ENCODE data around the gene DAP.

The DAP gene

GRCh38 chr5:10673407-10673806 is 87.6 kb downstream of the DAP start:
- Histone ChIP-seq H3K27me3 (no peaks in the 10 kb centered on the region), H3K36me3 (peaks cover 10% of the 10 kb centered on the region), H3K27ac (no peak overlapping the region), H3K4me1 (ENCODE audit: control insufficient read depth in 1 of 2, insufficient read depth in 1 of 2, low read depth in 1 of 2, low read length in 1 of 2) (peaks cover 8 to 12% of the 10 kb centered on the region in 2 experiments), H3K4me3 (ENCODE audit: low read depth in 1 of 2, low read length in 1 of 2) (no peak overlapping the region), H3K9me3 (no peaks in the 10 kb centered on the region)
- no peak for TF ChIP-seq CTCF (IDR thresholded peaks at IDR 0.05)

DNA sequence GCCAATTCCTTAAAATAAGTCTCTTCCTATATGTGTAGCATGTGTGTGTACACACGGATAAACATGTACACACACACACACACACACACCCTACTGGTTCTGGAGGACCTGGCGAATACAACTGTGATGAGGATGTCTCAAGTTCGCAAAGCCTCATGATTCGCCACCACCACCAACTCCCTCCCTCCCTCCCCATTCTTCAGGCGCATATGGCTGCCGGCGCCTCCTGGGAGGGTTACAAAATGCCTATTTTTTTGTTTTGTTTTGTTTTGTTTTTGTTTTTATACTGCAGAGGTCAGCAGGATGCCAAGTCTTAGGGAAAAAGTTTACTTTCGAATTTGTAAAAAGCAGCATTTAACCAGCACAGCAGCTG is 88.0 kb downstream of the DAP start:
- Histone ChIP-seq H3K4me3 (ENCODE audit: low read depth in 1 of 2, low read length in 1 of 2) (no peak overlapping the region), H3K27ac (no peak overlapping the region), H3K36me3 (peaks cover 6% of the 10 kb centered on the region), H3K27me3 (no peaks in the 10 kb centered on the region), H3K4me1 (ENCODE audit: control insufficient read depth in 1 of 2, insufficient read depth in 1 of 2, low read depth in 1 of 2, low read length in 1 of 2) (peaks cover 8 to 12% of the 10 kb centered on the region in 2 experiments), H3K9me3 (no peaks in the 10 kb centered on the region)
- no peak for TF ChIP-seq CTCF (IDR thresholded peaks at IDR 0.05)

DNA sequence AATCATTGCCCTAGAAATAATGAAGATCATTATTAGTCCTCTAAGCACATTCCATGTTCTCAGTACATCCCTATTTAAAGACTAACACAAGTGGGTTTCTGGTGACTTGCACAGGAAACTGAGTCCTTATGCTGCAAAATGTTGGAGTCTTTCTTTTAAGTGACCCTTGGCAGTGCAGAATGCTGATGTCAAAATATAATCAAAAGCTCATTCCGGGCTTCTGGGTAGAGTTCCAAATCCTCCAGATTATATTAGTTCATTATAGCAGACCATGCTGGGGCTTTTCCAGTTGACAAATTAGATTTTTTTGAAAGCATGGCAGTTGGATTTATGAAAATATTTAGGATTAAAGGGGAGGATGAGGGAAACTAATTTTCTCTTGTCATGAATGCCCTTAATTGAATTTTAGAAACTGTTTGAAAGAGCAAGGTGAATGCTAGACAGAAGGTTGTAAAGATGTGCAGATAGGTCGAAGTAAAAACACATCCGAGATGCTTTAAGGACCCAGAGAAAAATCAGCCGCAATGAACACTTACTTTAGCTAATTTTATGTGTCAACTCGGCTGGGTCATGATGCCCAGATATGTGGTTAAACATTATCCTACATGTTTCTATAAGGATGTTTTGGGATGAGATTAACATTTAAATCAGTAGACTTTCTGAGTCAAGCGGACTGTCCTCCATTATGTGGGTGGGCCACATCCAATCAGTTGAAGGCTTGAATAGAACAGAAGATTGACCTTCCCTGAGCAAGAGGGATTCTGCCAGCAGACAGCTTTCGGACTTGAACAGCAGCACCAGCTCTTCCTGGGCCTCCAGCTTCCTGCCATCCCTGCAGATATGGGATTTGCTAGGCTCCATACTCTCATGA is 88.7 kb downstream of the DAP start:
- no peak overlapping the region for H3K27ac ChIP-seq
- no peaks in the 10 kb centered on the region for H3K36me3 ChIP-seq
- no peaks in the 10 kb centered on the region for H3K9me3 ChIP-seq
- H3K4me3 ChIP-seq (ENCODE audit: low read depth in 1 of 2, low read length in 1 of 2) = no peak overlapping the region
- TF ChIP-seq CTCF (IDR thresholded peaks at IDR 0.05) = no peak
- H3K4me1 ChIP-seq (ENCODE audit: control insufficient read depth in 1 of 2, insufficient read depth in 1 of 2, low read depth in 1 of 2, low read length in 1 of 2) = peaks cover 8 to 12% of the 10 kb centered on the region in 2 experiments
- no peaks in the 10 kb centered on the region for H3K27me3 ChIP-seq

GRCh38 chr5:10671041-10672008 is 89.7 kb downstream of the DAP start:
- no peak for TF ChIP-seq CTCF (IDR thresholded peaks at IDR 0.05)
- H3K4me3 ChIP-seq (ENCODE audit: low read depth in 1 of 2, low read length in 1 of 2) = no peak overlapping the region
- no peaks in the 10 kb centered on the region for H3K9me3 ChIP-seq
- H3K27me3 ChIP-seq = no peaks in the 10 kb centered on the region
- no peak overlapping the region for H3K27ac ChIP-seq
- H3K4me1 ChIP-seq (ENCODE audit: control insufficient read depth in 1 of 2, insufficient read depth in 1 of 2, low read depth in 1 of 2, low read length in 1 of 2) = peaks cover 8 to 12% of the 10 kb centered on the region in 2 experiments
- no peaks in the 10 kb centered on the region for H3K36me3 ChIP-seq

GRCh38 chr5:10669983-10670382 is 91.1 kb downstream of the DAP start:
- Histone ChIP-seq H3K27ac (no peak overlapping the region), H3K36me3 (no peaks in the 10 kb centered on the region), H3K27me3 (no peaks in the 10 kb centered on the region), H3K9me3 (no peaks in the 10 kb centered on the region), H3K4me3 (ENCODE audit: low read depth in 1 of 2, low read length in 1 of 2) (no peak overlapping the region), H3K4me1 (ENCODE audit: control insufficient read depth in 1 of 2, insufficient read depth in 1 of 2, low read depth in 1 of 2, low read length in 1 of 2) (peaks cover 8 to 12% of the 10 kb centered on the region in 2 experiments)
- no peak for TF ChIP-seq CTCF (IDR thresholded peaks at IDR 0.05)
